Endothelial cell of umbilical vein (primary cell): ENCODE results near the gene WDR37. TPM values are rescaled to one million over a fixed set of nuclear protein-coding genes. Genes with fewer than 3 reads are reported as not detected.

Experiments
- BruUV-seq: library from RNA; stranded (reverse); fragments of 400-500 nt; replicated peaks from 2 replicates; lab custom pipeline; 2021; lab: Mats Ljungman, UMichigan
- CTCF ChIA-PET: fragments of 300-600, 350-600 bp; sonication (Branson Sonifier 250); formaldehyde crosslinking; loops from one replicate; lab custom pipeline; 2021; ENCODE audit warnings: antibody characterized with exemption, inconsistent platforms; lab: Charles Lee
- POLR2A ChIA-PET: fragments of 300-600, 350-600 bp; sonication (Branson Sonifier 250); formaldehyde crosslinking; loops from one replicate; lab custom pipeline; 2021; ENCODE audit warnings: antibody characterized with exemption, inconsistent platforms; lab: Charles Lee
- DNase-seq: peaks from one replicate; pipeline ENCODE4 v3.0.0-alpha.2; 2011; ENCODE audit warnings: low read depth, low spot score
- FAIRE-seq: peaks from 2 replicates; lab custom pipeline; 2011; peaks lifted over from hg19 to GRCh38; lab: Jason Lieb, UNC
- H2AFZ ChIP-seq: 2 replicates; pipeline ENCODE4 v1.6.0; 2012; ENCODE audit warnings: low read depth, low read length, control low read depth, inconsistent platforms
- H3K27ac ChIP-seq: 2 replicates; pipeline ENCODE4 v1.5.1; 2011; ENCODE audit warnings: low read depth, mild to moderate bottlenecking, control low read depth, low read length, moderate library complexity; ENCODE audit not compliant: insufficient read depth
- H3K27me3 ChIP-seq, 2 experiments: 2 replicates each; pipeline versions ENCODE4 v1.6.0 to v1.6.1; 2011; ENCODE audit warnings: low read length in 2 of 2, mixed read lengths in 1 of 2; ENCODE audit not compliant: control insufficient read depth in 2 of 2, insufficient read depth in 2 of 2
- H3K36me3 ChIP-seq, 2 experiments: 2 replicates in 1 of 2; 3 replicates in 1 of 2; pipeline ENCODE4 v1.5.1; 2011; ENCODE audit warnings: low read length in 2 of 2, mild to moderate bottlenecking in 1 of 2, moderate library complexity in 1 of 2; ENCODE audit not compliant: control insufficient read depth in 2 of 2, insufficient read depth in 2 of 2; ENCODE audit errors: extremely low read depth in 1 of 2
- H3K4me1 ChIP-seq: 3 replicates; pipeline ENCODE4 v1.5.1; 2011; ENCODE audit warnings: mild to moderate bottlenecking, low read length; ENCODE audit not compliant: control insufficient read depth, insufficient read depth; ENCODE audit errors: extremely low read depth
- H3K4me2 ChIP-seq: 2 replicates; pipeline ENCODE4 v1.6.1; 2011; ENCODE audit warnings: low read length, control low read depth, mixed read lengths; ENCODE audit not compliant: insufficient read depth
- H3K4me3 ChIP-seq, 3 experiments: fragments of 200-600 bp in 1 of 3; sonication (generic), shearing (Covaris generic) in 1 of 3; replicated peaks in 1 of 3; 2 replicates each; pipeline ENCODE4 v1.5.1; 2011 to 2016; ENCODE audit warnings: control low read depth in 3 of 3, low read length in 3 of 3, mild to moderate bottlenecking in 2 of 3, inconsistent platforms in 1 of 3, low read depth in 1 of 3, moderate library complexity in 1 of 3; ENCODE audit not compliant: insufficient read depth in 1 of 3
- H3K79me2 ChIP-seq: 2 replicates; pipeline ENCODE4 v1.6.0; 2012; ENCODE audit warnings: low read length, inconsistent platforms; ENCODE audit not compliant: control insufficient read depth, insufficient read depth
- H3K9ac ChIP-seq: replicated peaks from 2 replicates; pipeline ENCODE3; 2011; ENCODE audit warnings: low read length, control low read depth; ENCODE audit not compliant: insufficient read depth; ENCODE audit errors: extremely low read depth
- H3K9me1 ChIP-seq: replicated peaks from 3 replicates; pipeline ENCODE4 v1.6.0; 2011; ENCODE audit warnings: mild to moderate bottlenecking, low read length; ENCODE audit not compliant: control insufficient read depth, insufficient read depth; ENCODE audit errors: extremely low read depth
- H3K9me3 ChIP-seq: replicated peaks from 2 replicates; pipeline ENCODE4 v1.5.1; 2012; ENCODE audit warnings: low read length, inconsistent platforms; ENCODE audit not compliant: control insufficient read depth, insufficient read depth
- H4K20me1 ChIP-seq: replicated peaks from 2 replicates; pipeline ENCODE3; 2011; ENCODE audit warnings: mild to moderate bottlenecking, low read length; ENCODE audit not compliant: control insufficient read depth, insufficient read depth; ENCODE audit errors: extremely low read depth
- EZH2 ChIP-seq: IDR thresholded peaks from 2 replicates; pipeline ENCODE4 v1.6.1; 2012; ENCODE audit warnings: borderline replicate concordance, low read depth, mild to moderate bottlenecking, moderate library complexity, low read length, inconsistent platforms; ENCODE audit not compliant: severe bottlenecking
- FOS ChIP-seq: IDR thresholded peaks from 2 replicates; pipeline ENCODE4 v1.6.1; 2011; ENCODE audit warnings: mild to moderate bottlenecking, low read length, moderate library complexity, borderline replicate concordance; ENCODE audit not compliant: insufficient read depth
- GATA2 ChIP-seq: IDR thresholded peaks from 2 replicates; pipeline ENCODE4 v1.7.0; 2011; ENCODE audit warnings: low read depth, mild to moderate bottlenecking, moderate library complexity, mixed read lengths, low read length; ENCODE audit not compliant: insufficient read length, insufficient read depth
- JUN ChIP-seq: IDR thresholded peaks from 2 replicates; pipeline ENCODE4 v1.6.1; 2011; ENCODE audit warnings: borderline replicate concordance, low read depth; ENCODE audit not compliant: insufficient read length, insufficient read depth
- MYC ChIP-seq: IDR thresholded peaks from one replicate; pipeline ENCODE4 v1.6.1; 2011; ENCODE audit warnings: mild to moderate bottlenecking, low read depth, low read length
- POLR2A ChIP-seq: IDR thresholded peaks from 2 replicates; pipeline ENCODE4 v1.6.1; 2012; ENCODE audit warnings: low read depth, mild to moderate bottlenecking, control low read depth, low read length
- POLR2AphosphoS5 ChIP-seq: IDR thresholded peaks from 2 replicates; pipeline ENCODE4 v1.6.1; 2012; ENCODE audit warnings: low read depth, mild to moderate bottlenecking, control low read depth, low read length, moderate library complexity; ENCODE audit not compliant: insufficient read depth
- dilution Hi-C: fragments of 300-500 bp; cut with MboI; formaldehyde crosslinking; loops from one replicate; pipeline ENCODE4 v1.15.0; 2019; ENCODE audit warnings: low sequenced_read_pairs; ENCODE audit not compliant: extremely low pct_ligation_motif_present
- intact Hi-C: fragments of 100-400 bp; cut with micrococcal nuclease; formaldehyde crosslinking; loops from one replicate; pipeline ENCODE4 v1.10.0; 2022
- polyA plus RNA-seq, 4 experiments: library from polyadenylated mRNA; depleted of rRNA in 3 of 4; stranded (reverse) in 3 of 4; unstranded in 1 of 4; fragments of >200 nt; gene quantifications; 2 replicates each; pipeline versions ENCODE4 v1.2.1 to v1.2.3, GENCODE V29; 2011 to 2012; ENCODE audit warnings: missing spikeins in 1 of 4
- total RNA-seq: library from RNA; stranded (reverse); gene quantifications from 2 replicates; pipeline ENCODE4 v1.2.3, GENCODE V29; 2021
- TF ChIP-seq, protein P1 (sequence below): IDR thresholded peaks from 2 replicates; pipeline ENCODE4 v1.6.1; 2011; ENCODE audit not compliant: insufficient read depth, insufficient read length
- TF ChIP-seq, protein P2 (sequence below), 2 donors: IDR thresholded peaks; 1 replicate in 1 of 2; 2 replicates in 1 of 2; pipeline ENCODE4 v1.5.1; 2011; ENCODE audit warnings: low read length in 2 of 2, mild to moderate bottlenecking in 2 of 2, moderate library complexity in 2 of 2, control low read depth in 1 of 2, inconsistent platforms in 1 of 2, low read depth in 1 of 2; ENCODE audit not compliant: insufficient read depth in 1 of 2; ENCODE audit errors: extremely low read depth in 1 of 2

The WDR37 gene
- total and polyA plus RNA-seq, 2 donors (not counting 3 experiments of a cell fraction or from before 2014, with no cell fraction given) = 21.7 to 25.5 TPM

DNA sequence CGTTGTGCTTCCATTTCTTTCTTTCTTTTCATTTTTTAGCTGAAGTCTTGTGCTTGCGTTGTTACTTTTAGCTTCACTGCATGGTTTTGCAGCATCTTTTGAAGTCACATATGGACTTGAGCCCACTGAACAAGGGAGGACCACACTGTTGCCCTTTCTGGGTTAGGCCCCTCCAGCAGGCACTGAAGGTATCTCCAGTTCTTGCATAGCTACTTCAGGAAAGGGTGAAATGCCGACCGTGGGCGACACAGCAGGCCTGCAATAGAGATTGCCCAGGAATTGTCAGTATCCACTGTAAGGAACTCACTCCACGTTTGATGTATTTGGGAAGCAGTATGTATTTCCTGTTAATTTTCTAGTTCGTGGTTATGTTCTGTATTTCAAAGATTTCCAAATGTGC, 85.1 kb downstream of the WDR37 start:
- H3K4me1 ChIP-seq = no peaks in the 10 kb centered on the region
- H3K79me2 ChIP-seq = no peaks in the 10 kb centered on the region
- FAIRE-seq (no peak), DNase-seq (no peak)
- no peaks in the 10 kb centered on the region for H3K9me3 ChIP-seq
- intact Hi-C loops (no loop called here), dilution Hi-C loops (no loop called here)
- no peaks in the 10 kb centered on the region for H3K9me1 ChIP-seq
- H3K36me3 ChIP-seq = no peaks in the 10 kb centered on the region
- no peak for TF ChIP-seq POLR2AphosphoS5
- TF ChIP-seq, protein P1, sequence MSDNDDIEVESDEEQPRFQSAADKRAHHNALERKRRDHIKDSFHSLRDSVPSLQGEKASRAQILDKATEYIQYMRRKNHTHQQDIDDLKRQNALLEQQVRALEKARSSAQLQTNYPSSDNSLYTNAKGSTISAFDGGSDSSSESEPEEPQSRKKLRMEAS = no peak
- TF ChIP-seq GATA2 = no peak
- TF ChIP-seq POLR2A = no peak
- no peak for TF ChIP-seq JUN
- no peak for TF ChIP-seq FOS
- H3K27me3 ChIP-seq = peaks cover 0 to 8% of the 10 kb centered on the region in 2 experiments
- ChIA-PET POLR2A (no interaction called here), CTCF (no interaction called here)
- H3K9ac ChIP-seq = no peak overlapping the region
- H2AFZ ChIP-seq = no peak overlapping the region
- BruUV-seq = no TSS peak
- no peak overlapping the region for H3K27ac ChIP-seq
- no peak overlapping the region for H3K4me2 ChIP-seq
- H3K4me3 ChIP-seq = no peak overlapping the region
- H4K20me1 ChIP-seq = no peaks in the 10 kb centered on the region

DNA sequence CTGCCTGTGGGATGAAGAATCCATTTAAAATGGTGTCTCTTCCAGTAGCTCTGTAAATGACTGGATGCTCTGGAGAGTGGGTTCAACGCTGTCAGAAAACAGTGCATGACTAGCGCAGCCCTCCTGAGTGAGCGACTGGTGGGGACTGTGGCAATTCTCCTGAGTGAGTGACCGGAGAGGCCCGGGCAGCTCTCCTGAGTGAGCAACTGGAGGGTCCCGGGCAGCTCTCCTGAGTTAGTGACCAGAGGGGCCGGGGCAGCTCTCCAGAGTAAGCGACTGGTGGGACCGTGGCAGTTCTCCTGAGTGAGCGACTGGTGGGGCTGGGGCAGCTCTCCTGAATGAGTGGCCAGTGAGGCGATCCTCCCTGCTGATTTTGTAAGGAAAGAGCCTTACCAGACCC, 85.5 kb downstream of the WDR37 start:
- intact Hi-C loops = no loop called here
- Histone ChIP-seq H3K4me3 (no peak overlapping the region), H3K9me1 (no peaks in the 10 kb centered on the region), H3K4me1 (no peaks in the 10 kb centered on the region), H3K9ac (no peak overlapping the region), H3K27ac (no peak overlapping the region), H3K27me3 (peaks cover 0 to 8% of the 10 kb centered on the region in 2 experiments), H4K20me1 (no peaks in the 10 kb centered on the region), H2AFZ (no peak overlapping the region), H3K9me3 (no peaks in the 10 kb centered on the region), H3K79me2 (no peaks in the 10 kb centered on the region), H3K36me3 (no peaks in the 10 kb centered on the region), H3K4me2 (no peak overlapping the region)
- BruUV-seq = no TSS peak
- FAIRE-seq (no peak), DNase-seq (no peak)
- ChIA-PET CTCF (no interaction called here), POLR2A (no interaction called here)
- TF ChIP-seq POLR2A = no peak
- TF ChIP-seq, protein P1 = no peak
- TF ChIP-seq, protein P2, sequence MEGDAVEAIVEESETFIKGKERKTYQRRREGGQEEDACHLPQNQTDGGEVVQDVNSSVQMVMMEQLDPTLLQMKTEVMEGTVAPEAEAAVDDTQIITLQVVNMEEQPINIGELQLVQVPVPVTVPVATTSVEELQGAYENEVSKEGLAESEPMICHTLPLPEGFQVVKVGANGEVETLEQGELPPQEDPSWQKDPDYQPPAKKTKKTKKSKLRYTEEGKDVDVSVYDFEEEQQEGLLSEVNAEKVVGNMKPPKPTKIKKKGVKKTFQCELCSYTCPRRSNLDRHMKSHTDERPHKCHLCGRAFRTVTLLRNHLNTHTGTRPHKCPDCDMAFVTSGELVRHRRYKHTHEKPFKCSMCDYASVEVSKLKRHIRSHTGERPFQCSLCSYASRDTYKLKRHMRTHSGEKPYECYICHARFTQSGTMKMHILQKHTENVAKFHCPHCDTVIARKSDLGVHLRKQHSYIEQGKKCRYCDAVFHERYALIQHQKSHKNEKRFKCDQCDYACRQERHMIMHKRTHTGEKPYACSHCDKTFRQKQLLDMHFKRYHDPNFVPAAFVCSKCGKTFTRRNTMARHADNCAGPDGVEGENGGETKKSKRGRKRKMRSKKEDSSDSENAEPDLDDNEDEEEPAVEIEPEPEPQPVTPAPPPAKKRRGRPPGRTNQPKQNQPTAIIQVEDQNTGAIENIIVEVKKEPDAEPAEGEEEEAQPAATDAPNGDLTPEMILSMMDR (IDR thresholded peaks at IDR 0.05; ENCODE audit: extremely low read depth in 1 of 2, insufficient read depth in 1 of 2, low read depth in 1 of 2, low read length in 2 of 2) = no peak
- no peak for TF ChIP-seq GATA2
- TF ChIP-seq MYC = no peak
- TF ChIP-seq POLR2AphosphoS5 = no peak
- no peak for TF ChIP-seq FOS
- no peak for TF ChIP-seq JUN
- TF ChIP-seq EZH2 = no peak
- dilution Hi-C loops = no loop called here
